Sigmoid colon (tissue), 7 donors: Measurements from ENCODE around the gene KRTAP10-9. TPM values are rescaled to one million over a fixed set of nuclear protein-coding genes. Genes with fewer than 3 reads are reported as not detected.

ENCODE experiments used
- DNase-seq: peaks from one replicate; pipeline ENCODE4 v3.0.0-alpha.2; 2019
- H3K27ac ChIP-seq, 4 donors: fragments of 200-600 bp; sonication (generic); one replicate each; pipeline ENCODE4 v1.5.1; 2016 to 2019; ENCODE audit warnings: mild to moderate bottlenecking in 1 of 4
- H3K27me3 ChIP-seq, 3 donors: fragments of 200-600 bp; sonication (generic); one replicate each; pipeline ENCODE4 v1.5.1; 2019; ENCODE audit warnings: mild to moderate bottlenecking in 1 of 3
- H3K36me3 ChIP-seq, 4 donors: fragments of 200-600 bp; sonication (generic); one replicate each; pipeline ENCODE4 v1.5.1; 2016 to 2019
- H3K4me1 ChIP-seq, 4 donors: fragments of 200-600 bp; sonication (generic); one replicate each; pipeline ENCODE4 v1.5.1; 2017 to 2019
- H3K4me3 ChIP-seq, 4 donors: fragments of 200-600 bp; sonication (generic); one replicate each; pipeline ENCODE4 v1.5.1; 2017 to 2019; ENCODE audit warnings: mild to moderate bottlenecking in 2 of 4, moderate library complexity in 1 of 4
- H3K9me3 ChIP-seq, 4 donors: fragments of 200-600 bp in 3 of 4; sonication (generic) in 3 of 4; one replicate each; pipeline versions ENCODE4 v1.5.1 to v1.6.1; 2013 to 2019
- EP300 ChIP-seq, 4 donors: sonication (generic); formaldehyde crosslinking; IDR thresholded peaks; one replicate each; pipeline ENCODE4 v1.6.1; 2017; ENCODE audit warnings: antibody characterized with exemption in 4 of 4
- POLR2A ChIP-seq, 2 donors: fragments of 450-650 bp; IDR thresholded peaks; one replicate each; pipeline ENCODE4 v1.6.1; 2016; ENCODE audit warnings: antibody characterized with exemption in 2 of 2, mild to moderate bottlenecking in 2 of 2, moderate library complexity in 2 of 2
- POLR2AphosphoS5 ChIP-seq, 4 donors: sonication (generic); formaldehyde crosslinking; IDR thresholded peaks; one replicate each; pipeline ENCODE4 v1.6.1; 2017; ENCODE audit warnings: antibody characterized with exemption in 4 of 4
- WGBS, 2 donors: extraction: QIAGEN DNeasy Blood & Tissue Kit; methylation state at CpG; one replicate each; pipeline ENCODE4 v1.1.7; 2013; 5-methylcytosine and 5-hydroxymethylcytosine counted together
- intact Hi-C: fragments of 100-400 bp; cut with DNase I; formaldehyde crosslinking; loops from one replicate; pipeline ENCODE4 v1.15.1; 2023
- polyA plus RNA-seq, 3 donors: library from polyadenylated mRNA; stranded (reverse); fragments of 200-250 nt; gene quantifications; one replicate each; pipeline ENCODE4 v1.2.3, GENCODE V29; 2013
- total RNA-seq, 4 donors: library from RNA; depleted of rRNA; stranded (reverse); fragments of >200 nt; gene quantifications; one replicate each; pipeline ENCODE4 v1.1.0, GENCODE V29; 2016
- TF ChIP-seq, protein P1 (sequence below), 4 experiments: fragments of 450-650 bp in 3 of 4; fragments of 200-600 bp in 1 of 4; IDR thresholded peaks; one replicate each; pipeline ENCODE4 v1.5.1; 2016 to 2019; ENCODE audit warnings: antibody characterized with exemption in 4 of 4, mild to moderate bottlenecking in 3 of 4, moderate library complexity in 2 of 4
- donor health status: healthy with polysubstance abuse.
- donor health status: Bipolar disorder and iron deficiency.
- donor health status: healthy.

Gene KRTAP10-9
- total and polyA plus RNA-seq, 7 donors: not detected

DNA sequence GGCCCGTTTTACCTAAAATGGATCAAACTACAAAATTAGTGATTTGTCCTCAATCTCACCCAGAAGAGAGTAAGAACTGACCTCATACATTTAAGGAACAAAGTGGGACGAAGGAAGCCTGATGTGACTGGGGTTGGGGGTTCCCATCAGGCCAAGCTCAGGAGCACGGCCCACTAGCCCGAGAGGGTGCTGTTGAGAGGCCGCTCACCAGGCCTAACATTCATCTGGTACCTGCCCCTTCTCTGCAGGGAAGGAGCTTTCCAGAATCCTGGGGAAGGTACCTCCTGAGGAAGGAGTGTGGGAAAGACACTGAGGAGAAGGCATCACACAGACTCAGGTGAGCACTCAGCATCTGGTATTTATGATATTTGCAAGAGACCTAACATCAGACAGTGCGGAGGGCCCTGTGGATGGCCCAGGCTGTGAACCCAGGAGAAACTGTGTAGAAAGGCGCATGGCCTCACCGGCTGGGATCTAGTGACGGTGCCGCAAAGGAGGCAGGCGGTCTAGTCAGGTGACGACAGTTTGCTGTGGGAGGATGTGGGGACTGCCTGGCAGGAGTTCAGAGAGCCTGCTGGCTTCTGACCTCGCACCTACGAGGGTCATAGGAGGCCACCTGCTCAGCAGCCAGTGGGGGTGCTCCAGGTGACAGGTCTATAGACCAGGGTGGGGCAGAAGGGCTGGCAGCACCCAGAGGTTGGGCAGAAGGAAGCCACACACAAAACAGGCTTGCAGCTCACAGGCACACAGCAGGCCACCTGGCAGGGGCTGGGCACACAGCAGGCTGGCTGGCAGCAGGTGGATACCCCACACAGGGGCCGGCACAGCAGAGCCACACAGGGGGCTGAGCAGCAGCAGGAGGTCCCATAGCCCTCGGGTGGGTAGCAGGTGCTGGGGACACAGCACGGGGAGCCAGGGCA is 27.0 kb downstream of the KRTAP10-9 start:
- Histone ChIP-seq H3K4me3 (no peak overlapping the region), H3K27ac (no peak overlapping the region), H3K36me3 (no peaks in the 10 kb centered on the region), H3K4me1 (no peaks in the 10 kb centered on the region), H3K27me3 (peaks cover 0 to 18% (median 5%) of the 10 kb centered on the region in 3 donors), H3K9me3 (peaks cover 0 to 4% (median 3%) of the 10 kb centered on the region in 4 donors)
- WGBS, 2 donors: 70 to 77% methylated on average over 17 of the region's 17 CpGs
- no peak for DNase-seq
- no peak for TF ChIP-seq POLR2AphosphoS5 (IDR thresholded peaks at IDR 0.05)
- TF ChIP-seq POLR2A (IDR thresholded peaks at IDR 0.05): no peak
- TF ChIP-seq, protein P1, sequence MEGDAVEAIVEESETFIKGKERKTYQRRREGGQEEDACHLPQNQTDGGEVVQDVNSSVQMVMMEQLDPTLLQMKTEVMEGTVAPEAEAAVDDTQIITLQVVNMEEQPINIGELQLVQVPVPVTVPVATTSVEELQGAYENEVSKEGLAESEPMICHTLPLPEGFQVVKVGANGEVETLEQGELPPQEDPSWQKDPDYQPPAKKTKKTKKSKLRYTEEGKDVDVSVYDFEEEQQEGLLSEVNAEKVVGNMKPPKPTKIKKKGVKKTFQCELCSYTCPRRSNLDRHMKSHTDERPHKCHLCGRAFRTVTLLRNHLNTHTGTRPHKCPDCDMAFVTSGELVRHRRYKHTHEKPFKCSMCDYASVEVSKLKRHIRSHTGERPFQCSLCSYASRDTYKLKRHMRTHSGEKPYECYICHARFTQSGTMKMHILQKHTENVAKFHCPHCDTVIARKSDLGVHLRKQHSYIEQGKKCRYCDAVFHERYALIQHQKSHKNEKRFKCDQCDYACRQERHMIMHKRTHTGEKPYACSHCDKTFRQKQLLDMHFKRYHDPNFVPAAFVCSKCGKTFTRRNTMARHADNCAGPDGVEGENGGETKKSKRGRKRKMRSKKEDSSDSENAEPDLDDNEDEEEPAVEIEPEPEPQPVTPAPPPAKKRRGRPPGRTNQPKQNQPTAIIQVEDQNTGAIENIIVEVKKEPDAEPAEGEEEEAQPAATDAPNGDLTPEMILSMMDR (IDR thresholded peaks at IDR 0.05): no peak
- TF ChIP-seq EP300 (IDR thresholded peaks at IDR 0.05): no peak
- intact Hi-C loops: no loop called here

DNA sequence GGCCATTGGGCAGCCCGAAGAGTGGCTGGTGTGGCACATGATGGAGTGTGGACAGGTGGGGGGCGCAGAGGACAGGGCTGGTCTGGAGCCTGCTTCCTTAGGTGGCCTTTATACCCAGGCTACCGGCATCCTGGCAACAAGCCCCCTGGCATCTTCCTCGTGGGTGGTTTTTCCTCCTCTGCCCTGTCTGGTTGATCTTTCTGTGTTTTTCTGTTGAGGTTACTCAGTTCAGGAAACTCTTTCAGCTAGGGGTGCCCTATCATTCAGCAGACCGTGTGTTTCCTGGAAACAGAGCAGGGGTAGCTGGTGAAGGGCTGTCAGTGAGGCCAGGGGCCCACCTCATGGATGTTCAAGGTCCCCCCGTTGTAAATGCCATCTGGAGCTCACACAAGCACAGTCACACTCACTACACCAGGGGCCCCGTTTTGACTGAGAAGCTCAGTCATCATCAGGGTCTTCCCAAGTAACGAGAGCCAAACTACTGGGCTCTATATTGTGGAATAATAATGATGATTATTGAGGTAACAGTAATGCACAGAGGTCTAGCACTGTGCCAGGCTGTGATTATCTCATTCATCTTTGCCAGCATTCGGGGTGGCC is 27.8 kb downstream of the KRTAP10-9 start, which contains the start of gene KRTAP12-4:
Gene KRTAP12-4, minus strand, starts transcription at position 84 of the 600 bp plus-strand sequence. Its CDS starts 45 bp downstream, at position 39.
- H3K4me3 ChIP-seq: no peak within 1 kb of the TSS
- H3K9me3 ChIP-seq: peaks cover 0 to 4% (median 3%) of the 10 kb centered on the region in 4 donors
- H3K4me1 ChIP-seq: no peaks in the 10 kb centered on the region
- 64 to 72% methylated on average over 9 of the region's 9 CpGs for WGBS, 2 donors
- H3K36me3 ChIP-seq: no peaks in the 10 kb centered on the region
- TF ChIP-seq, protein P1 (IDR thresholded peaks at IDR 0.05): no peak
- no peak for TF ChIP-seq EP300 (IDR thresholded peaks at IDR 0.05)
- no peak for TF ChIP-seq POLR2AphosphoS5 (IDR thresholded peaks at IDR 0.05)
- TF ChIP-seq POLR2A (IDR thresholded peaks at IDR 0.05): no peak
- DNase-seq: no peak
- peaks cover 0 to 22% (median 5%) of the 10 kb centered on the region in 3 donors for H3K27me3 ChIP-seq
- no peak within 1 kb of the TSS for H3K27ac ChIP-seq
- intact Hi-C loops: no loop called here

DNA sequence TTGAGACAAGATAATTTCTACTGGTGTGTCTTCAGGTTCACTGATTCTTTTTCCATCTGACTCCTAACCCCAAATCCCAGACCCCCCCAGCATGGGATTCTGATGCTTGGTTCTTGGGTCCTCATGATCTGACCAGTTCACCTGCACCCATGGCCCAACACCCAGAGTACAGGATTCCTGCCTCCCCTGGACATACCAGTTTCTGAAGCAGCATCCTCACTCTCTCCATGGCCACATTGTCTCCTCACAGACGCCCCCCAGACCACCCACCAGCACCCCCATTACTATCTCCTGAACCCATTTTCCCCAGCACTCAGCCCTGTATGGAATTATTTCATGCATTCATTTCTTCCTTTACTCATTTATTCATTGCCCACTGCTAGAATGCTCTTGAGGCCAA is 30.0 kb downstream of the KRTAP10-9 start:
- peaks cover 0 to 4% (median 3%) of the 10 kb centered on the region in 4 donors for H3K9me3 ChIP-seq
- no peak overlapping the region for H3K27ac ChIP-seq
- H3K4me3 ChIP-seq: no peak overlapping the region
- peaks cover 0 to 22% (median 5%) of the 10 kb centered on the region in 3 donors for H3K27me3 ChIP-seq
- intact Hi-C loops: no loop called here
- H3K36me3 ChIP-seq: no peaks in the 10 kb centered on the region
- no peak for DNase-seq
- no peak for TF ChIP-seq POLR2A (IDR thresholded peaks at IDR 0.05)
- no peak for TF ChIP-seq POLR2AphosphoS5 (IDR thresholded peaks at IDR 0.05)
- no peak for TF ChIP-seq EP300 (IDR thresholded peaks at IDR 0.05)
- TF ChIP-seq, protein P1 (IDR thresholded peaks at IDR 0.05): no peak
- 27 to 67% methylated on average over 1 of the region's 1 CpG for WGBS, 2 donors
- H3K4me1 ChIP-seq: no peaks in the 10 kb centered on the region

DNA sequence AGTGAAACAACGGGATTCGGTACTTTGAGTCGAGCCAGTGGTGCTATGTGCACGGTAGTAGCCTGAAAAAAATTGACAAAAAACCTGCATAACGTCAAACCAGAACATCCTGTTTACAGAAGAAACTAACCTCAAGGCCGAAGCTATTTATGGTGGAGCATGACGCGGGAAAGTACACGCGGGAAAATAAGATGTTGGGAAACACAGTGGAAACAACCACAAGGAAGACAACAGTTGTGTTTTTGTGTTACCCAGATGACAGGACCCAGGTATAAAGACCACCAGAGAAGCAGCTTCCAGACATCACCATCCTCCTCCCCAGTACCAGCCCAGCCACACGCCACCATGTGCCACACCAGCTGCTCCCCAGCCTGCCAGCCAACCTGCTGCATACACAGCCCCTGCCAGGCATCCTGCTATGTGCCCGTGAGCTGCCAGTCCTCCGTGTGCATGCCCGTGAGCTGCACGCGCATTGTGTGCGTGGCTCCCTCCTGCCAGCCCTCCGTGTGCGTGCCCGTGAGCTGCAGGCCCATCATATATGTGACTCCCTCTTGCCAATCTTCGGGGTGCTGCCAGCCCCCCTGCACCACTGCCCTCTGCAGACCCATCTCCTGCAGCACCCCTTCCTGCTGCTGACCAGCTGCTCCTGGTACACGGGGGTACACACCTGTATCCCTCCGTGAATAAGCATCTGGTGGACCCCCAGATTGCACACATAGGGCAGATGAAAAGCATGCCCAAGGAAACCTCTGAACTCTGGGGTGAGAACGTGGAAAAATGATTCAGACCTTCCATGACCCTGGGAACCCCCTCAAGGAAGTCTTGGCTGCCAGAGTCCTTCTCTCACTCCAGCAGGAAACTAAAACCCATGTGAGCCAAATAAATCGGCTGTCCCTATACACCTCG is 31.0 kb downstream of the KRTAP10-9 start, which contains the start of gene KRTAP12-3:
Gene KRTAP12-3, plus strand, starts transcription at position 298 of the 906 bp plus-strand sequence. Its CDS starts 48 bp downstream, at position 346.
- Histone ChIP-seq H3K4me3 (no peak within 1 kb of the TSS), H3K27ac (no peak within 1 kb of the TSS), H3K27me3 (peaks cover 0 to 22% (median 5%) of the 10 kb centered on the region in 3 donors), H3K4me1 (no peaks in the 10 kb centered on the region), H3K9me3 (peaks cover 0 to 4% (median 3%) of the 10 kb centered on the region in 4 donors), H3K36me3 (no peaks in the 10 kb centered on the region)
- TF ChIP-seq POLR2AphosphoS5 (IDR thresholded peaks at IDR 0.05) (no peak), POLR2A (IDR thresholded peaks at IDR 0.05) (no peak), EP300 (IDR thresholded peaks at IDR 0.05) (no peak)
- TF ChIP-seq, protein P1 (IDR thresholded peaks at IDR 0.05): no peak
- no peak for DNase-seq
- intact Hi-C loops: no loop called here
- 72 to 77% methylated on average over 26 of the region's 26 CpGs for WGBS, 2 donors
